NCI-H510A treated with DMSO at 0.1 percent for 48 hours (cell line): ENCODE results near the gene SMKR1.
"Not testable (repeated sequence)": the region's sequence is repeated elsewhere in the genome, so short reads cannot be mapped to it uniquely, and the experiment has no call there.

ENCODE experiments used
- DNase-seq: peaks from one replicate; lab custom pipeline; 2025; lab: John Stamatoyannopoulos, UW

The SMKR1 gene

GRCh38 chr7:129482781-129483180 is 19.6 kb upstream of the SMKR1 start:
- no peak for DNase-seq

- DNase-seq, result no peak
These were observed 12.8 kb upstream of the SMKR1 start for GRCh38 chr7:129489491-129489890.

- no peak for DNase-seq
These were observed 9.9 kb upstream of the SMKR1 start for GRCh38 chr7:129492391-129492790.

- no peak for DNase-seq
These were observed 8.8 kb upstream of the SMKR1 start for GRCh38 chr7:129493555-129493954.

GRCh38 chr7:129494041-129494440 is 8.3 kb upstream of the SMKR1 start:
- DNase-seq, result no peak

- DNase-seq, result no peak
These were observed 6.3 kb upstream of the SMKR1 start for GRCh38 chr7:129495987-129496386.

GRCh38 chr7:129496653-129497052 is 5.7 kb upstream of the SMKR1 start:
- no peak for DNase-seq

- no peak for DNase-seq
These were observed 5.2 kb upstream of the SMKR1 start for GRCh38 chr7:129497156-129497555.

GRCh38 chr7:129498021-129498420 is 4.3 kb upstream of the SMKR1 start:
- DNase-seq, result no peak

- no peak for DNase-seq
These were observed 2.3 kb upstream of the SMKR1 start for GRCh38 chr7:129499999-129500398.

GRCh38 chr7:129502708-129503685 is 666 bp downstream of the SMKR1 start:
- no peak for DNase-seq

- no peak for DNase-seq
These were observed 1.4 kb downstream of the SMKR1 start for GRCh38 chr7:129503725-129504124.

- DNase-seq, result no peak
These were observed 9.9 kb downstream of the SMKR1 start for GRCh38 chr7:129512192-129512591.

- DNase-seq, result no peak
These were observed 11.2 kb downstream of the SMKR1 start for GRCh38 chr7:129513546-129513945.

- DNase-seq, result no peak
These were observed 12.4 kb downstream of the SMKR1 start for GRCh38 chr7:129514683-129515082.

GRCh38 chr7:129515381-129515780 is 13.1 kb downstream of the SMKR1 start:
- DNase-seq, result no peak

- DNase-seq, result no peak
These were observed 15.6 kb downstream of the SMKR1 start for GRCh38 chr7:129517931-129518330.

GRCh38 chr7:129519464-129519863 is 17.1 kb downstream of the SMKR1 start:
- no peak for DNase-seq

GRCh38 chr7:129522088-129522970 is 20.0 kb downstream of the SMKR1 start:
- DNase-seq, result no peak

GRCh38 chr7:129522971-129523340 is 20.6 kb downstream of the SMKR1 start:
- no peak for DNase-seq

GRCh38 chr7:129523924-129524323 is 21.6 kb downstream of the SMKR1 start:
- DNase-seq, result no peak

GRCh38 chr7:129524405-129524804 is 22.1 kb downstream of the SMKR1 start:
- DNase-seq, result not testable (repeated sequence)
